PC-3 (cell line): ENCODE results near the gene PLAC9. TPM values are rescaled to one million over a fixed set of nuclear protein-coding genes. Genes with fewer than 3 reads are reported as not detected.

Experiments
- ATAC-seq: fragments of 200-7000 bp; cut with Tn5 transposase; 2 replicates; pipeline ENCODE4 v1.9.1; 2020; ENCODE audit warnings: mild to moderate bottlenecking, moderate library complexity
- BruUV-seq: library from RNA; stranded (reverse); fragments of 400-500 nt; replicated peaks from 2 replicates; lab custom pipeline; 2021; lab: Mats Ljungman, UMichigan
- CTCF ChIA-PET: fragments of 300-600 bp; sonication (Branson Sonifier 250); formaldehyde crosslinking; loops from one replicate; lab custom pipeline; 2022; ENCODE audit warnings: antibody characterized with exemption; lab: Charles Lee
- POLR2A ChIA-PET: fragments of 300-600 bp; sonication (Branson Sonifier 250); formaldehyde crosslinking; loops from one replicate; lab custom pipeline; 2022; ENCODE audit warnings: antibody characterized with exemption; ENCODE audit not compliant: unreplicated experiment; lab: Charles Lee
- DNase-seq: peaks from one replicate; pipeline ENCODE4 v3.0.0-alpha.2; 2015
- H2AFZ ChIP-seq: fragments of 300-600 bp; sonication (generic); 2 replicates; pipeline ENCODE4 v1.6.0; 2016; ENCODE audit warnings: antibody characterized with exemption, low read length
- H3F3A ChIP-seq: fragments of 300-600 bp; sonication (generic); one replicate; pipeline ENCODE4 v1.6.0; 2017; ENCODE audit warnings: antibody characterized with exemption, low read length, control low read depth, mild to moderate bottlenecking; ENCODE audit not compliant: unreplicated experiment
- H3K27ac ChIP-seq: fragments of 300-600 bp; sonication (generic); 2 replicates; pipeline ENCODE4 v1.5.1; 2016; ENCODE audit warnings: mild to moderate bottlenecking, low read length
- H3K27me3 ChIP-seq: fragments of 300-600 bp; sonication (generic); 2 replicates; pipeline ENCODE4 v1.6.1; 2016; ENCODE audit warnings: low read length, mixed read lengths
- H3K36me3 ChIP-seq: fragments of 300-600 bp; sonication (generic); 2 replicates; pipeline ENCODE4 v1.6.1; 2016; ENCODE audit warnings: low read depth, mixed run types, low read length, mixed read lengths
- H3K4me1 ChIP-seq: fragments of 300-600 bp; sonication (generic); 2 replicates; pipeline ENCODE4 v1.5.1; 2016; ENCODE audit warnings: low read length; ENCODE audit not compliant: insufficient read depth
- H3K4me2 ChIP-seq: fragments of 300-600 bp; sonication (generic); 2 replicates; pipeline ENCODE4 v1.6.0; 2016; ENCODE audit warnings: low read length
- H3K4me3 ChIP-seq: fragments of 300-600 bp; sonication (generic); 2 replicates; pipeline ENCODE4 v1.5.1; 2016; ENCODE audit warnings: mild to moderate bottlenecking, low read length, mixed read lengths
- H3K79me2 ChIP-seq: fragments of 300-600 bp; sonication (generic); 2 replicates; pipeline ENCODE4 v1.6.1; 2017; ENCODE audit warnings: low read length, mixed read lengths
- H3K9ac ChIP-seq: fragments of 300-600 bp; sonication (generic); 2 replicates; pipeline ENCODE4 v1.6.0; 2016; ENCODE audit warnings: mild to moderate bottlenecking, low read length
- H3K9me2 ChIP-seq: fragments of 300-600 bp; sonication (generic); replicated peaks from 2 replicates; pipeline ENCODE4 v1.6.1; 2016; ENCODE audit warnings: mixed run types, low read length, mixed read lengths
- H3K9me3 ChIP-seq: fragments of 300-600 bp; sonication (generic); 2 replicates; pipeline ENCODE4 v1.6.1; 2016; ENCODE audit warnings: low read length, mixed read lengths
- H4K20me1 ChIP-seq: fragments of 300-600 bp; sonication (generic); 2 replicates; pipeline ENCODE4 v1.6.1; 2016; ENCODE audit warnings: low read length, mixed read lengths
- CTCF ChIP-seq: fragments of 300-600 bp; sonication (generic); conservative IDR thresholded peaks from 2 replicates; pipeline ENCODE4 v1.5.1; 2017; ENCODE audit warnings: antibody characterized with exemption, low read depth, mild to moderate bottlenecking, low read length
- EZH2 ChIP-seq: fragments of 300-600 bp; sonication (generic); IDR thresholded peaks from one replicate; pipeline ENCODE4 v1.6.1; 2017; ENCODE audit warnings: antibody characterized with exemption, mild to moderate bottlenecking, low read length; ENCODE audit not compliant: unreplicated experiment
- EZH2phosphoT487 ChIP-seq: fragments of 300-600 bp; sonication (generic); IDR thresholded peaks from 2 replicates; pipeline ENCODE4 v1.6.1; 2018; ENCODE audit warnings: mild to moderate bottlenecking, antibody characterized with exemption, low read length, borderline replicate concordance
- intact Hi-C: fragments of 100-400 bp; cut with micrococcal nuclease; formaldehyde crosslinking; loops from 2 replicates; pipeline ENCODE4 v1.9.0; 2023
- total RNA-seq: library from RNA; depleted of rRNA; stranded (reverse); fragments of >200 nt; gene quantifications from 2 replicates; pipeline ENCODE4 v1.2.3, GENCODE V29; 2014

The PLAC9 gene
- total RNA-seq, 1 experiment from 2014 or later, result 2.0 TPM

GRCh38 chr10:80136134-80136571 is 3.6 kb downstream of the PLAC9 start:
- Histone ChIP-seq H3K27ac (no peak overlapping the region), H4K20me1 (no peaks in the 10 kb centered on the region), H2AFZ (no peak overlapping the region), H3K9ac (no peak overlapping the region), H3K4me3 (no peak overlapping the region), H3K9me2 (no peaks in the 10 kb centered on the region), H3K9me3 (no peaks in the 10 kb centered on the region), H3K36me3 (no peaks in the 10 kb centered on the region), H3K4me2 (no peak overlapping the region), H3K4me1 (peaks cover 14% of the 10 kb centered on the region), H3K27me3 (peaks cover 22% of the 10 kb centered on the region), H3F3A (no peaks in the 10 kb centered on the region), H3K79me2 (no peaks in the 10 kb centered on the region)
- TF ChIP-seq EZH2phosphoT487 (no peak), CTCF (no peak), EZH2 (no peak)
- POLR2A ChIA-PET, result no interaction called here
- peak; percentile 15 for DNase-seq
- intact Hi-C loops, result loop anchor here (5.0 kb wide), 1 partner anchor 154 kb away; no protein-coding TSS in a partner anchor
- CTCF ChIA-PET, result no interaction called here
- ATAC-seq, result peak; percentile 48
- no TSS peak for BruUV-seq

- POLR2A ChIA-PET, result interaction anchor here (0.7 kb wide), 1 partner anchor 58 kb away, joined by 14 read pairs; no protein-coding TSS in a partner anchor
- peaks cover 12% of the 10 kb centered on the region for H3K4me1 ChIP-seq
- ATAC-seq, result no peak
- no peak overlapping the region for H3K4me2 ChIP-seq
- no peak for TF ChIP-seq CTCF
- TF ChIP-seq EZH2, result no peak
- TF ChIP-seq EZH2phosphoT487, result no peak
- H4K20me1 ChIP-seq, result no peaks in the 10 kb centered on the region
- H3K27ac ChIP-seq, result no peak overlapping the region
- BruUV-seq, result no TSS peak
- intact Hi-C loops, result loop anchor here (5.0 kb wide), 1 partner anchor 155 kb away; no protein-coding TSS in a partner anchor
- no peak for DNase-seq
- H3K79me2 ChIP-seq, result no peaks in the 10 kb centered on the region
- no peaks in the 10 kb centered on the region for H3K9me2 ChIP-seq
- peaks cover 12% of the 10 kb centered on the region for H3K27me3 ChIP-seq
- no peaks in the 10 kb centered on the region for H3K36me3 ChIP-seq
- H2AFZ ChIP-seq, result no peak overlapping the region
- H3K9me3 ChIP-seq, result no peaks in the 10 kb centered on the region
- no peak overlapping the region for H3K9ac ChIP-seq
- no peak overlapping the region for H3K4me3 ChIP-seq
- no peaks in the 10 kb centered on the region for H3F3A ChIP-seq
- CTCF ChIA-PET, result no interaction called here
These were observed 4.7 kb downstream of the PLAC9 start for GRCh38 chr10:80137031-80137862.

- H3K36me3 ChIP-seq, result no peaks in the 10 kb centered on the region
- no peak overlapping the region for H2AFZ ChIP-seq
- no peaks in the 10 kb centered on the region for H4K20me1 ChIP-seq
- DNase-seq, result no peak
- no peaks in the 10 kb centered on the region for H3F3A ChIP-seq
- POLR2A ChIA-PET, result interaction anchor here (0.7 kb wide), 1 partner anchor 59 kb away, joined by 14 read pairs; no protein-coding TSS in a partner anchor
- H3K4me3 ChIP-seq, result no peak overlapping the region
- ATAC-seq, result no peak
- H3K9ac ChIP-seq, result no peak overlapping the region
- H3K27me3 ChIP-seq, result peaks cover 6% of the 10 kb centered on the region
- no peaks in the 10 kb centered on the region for H3K79me2 ChIP-seq
- H3K9me3 ChIP-seq, result no peaks in the 10 kb centered on the region
- H3K4me1 ChIP-seq, result peaks cover 5% of the 10 kb centered on the region
- H3K9me2 ChIP-seq, result no peaks in the 10 kb centered on the region
- BruUV-seq, result no TSS peak
- no peak overlapping the region for H3K27ac ChIP-seq
- H3K4me2 ChIP-seq, result no peak overlapping the region
- intact Hi-C loops, result loop anchor here (5.0 kb wide), 1 partner anchor 156 kb away; no protein-coding TSS in a partner anchor
- TF ChIP-seq CTCF (no peak), EZH2phosphoT487 (no peak), EZH2 (no peak)
- CTCF ChIA-PET, result no interaction called here
These were observed 5.4 kb downstream of the PLAC9 start for GRCh38 chr10:80137920-80138319.
